ENCODE results near the gene DUOX1.

Gene DUOX1

GRCh38 chr15:45168286-45168685 lies 38.5 kb downstream of the DUOX1 start:
- no peak for DNase-seq (ENCODE audit: low read depth, low spot score)

- no peak for DNase-seq (ENCODE audit: low read depth, low spot score)
Measured at GRCh38 chr15:45168751-45169551, 39.2 kb downstream of the DUOX1 start.

GRCh38 chr15:45169608-45170480 lies 40.0 kb downstream of the DUOX1 start:
- no peak for DNase-seq (ENCODE audit: low read depth, low spot score)

- DNase-seq (ENCODE audit: low read depth, low spot score): no peak
Measured at GRCh38 chr15:45171912-45172311, 42.1 kb downstream of the DUOX1 start.

GRCh38 chr15:45174069-45174468 lies 44.3 kb downstream of the DUOX1 start:
- DNase-seq (ENCODE audit: low read depth, low spot score): no peak

- no peak for DNase-seq (ENCODE audit: low read depth, low spot score)
Measured at GRCh38 chr15:45174577-45174976, 44.8 kb downstream of the DUOX1 start.

- DNase-seq (ENCODE audit: low read depth, low spot score): no peak
Measured at GRCh38 chr15:45177285-45177684, 47.5 kb downstream of the DUOX1 start.

- DNase-seq (ENCODE audit: low read depth, low spot score): no peak
Measured at GRCh38 chr15:45179221-45179985, 49.6 kb downstream of the DUOX1 start.

GRCh38 chr15:45180201-45180600 lies 50.4 kb downstream of the DUOX1 start:
- DNase-seq (ENCODE audit: low read depth, low spot score): no peak

GRCh38 chr15:45180648-45181436 lies 51.0 kb downstream of the DUOX1 start:
- DNase-seq (ENCODE audit: low read depth, low spot score): no peak

- no peak for DNase-seq (ENCODE audit: low read depth, low spot score)
Measured at GRCh38 chr15:45181491-45182285, 51.9 kb downstream of the DUOX1 start.

- no peak for DNase-seq (ENCODE audit: low read depth, low spot score)
Measured at GRCh38 chr15:45182996-45183395, 53.2 kb downstream of the DUOX1 start.

GRCh38 chr15:45183511-45183910 lies 53.7 kb downstream of the DUOX1 start:
- DNase-seq (ENCODE audit: low read depth, low spot score): no peak

GRCh38 chr15:45184562-45185041 lies 54.8 kb downstream of the DUOX1 start:
- no peak for DNase-seq (ENCODE audit: low read depth, low spot score)

- DNase-seq (ENCODE audit: low read depth, low spot score): no peak
Measured at GRCh38 chr15:45185069-45185779, 55.4 kb downstream of the DUOX1 start.

- DNase-seq (ENCODE audit: low read depth, low spot score): no peak
Measured at GRCh38 chr15:45185903-45186770, 56.3 kb downstream of the DUOX1 start.

- no peak for DNase-seq (ENCODE audit: low read depth, low spot score)
Measured at GRCh38 chr15:45186771-45187577, 57.2 kb downstream of the DUOX1 start.

GRCh38 chr15:45187578-45187893 lies 57.7 kb downstream of the DUOX1 start:
- no peak for DNase-seq (ENCODE audit: low read depth, low spot score)

All from smooth muscle cell of the brain vasculature (primary cell).